SK-N-SH (cell line): Measurements from ENCODE around the gene PKNOX2.

Experiments used
- CHD2 ChIP-seq: fragments of 150-350 bp; IDR thresholded peaks from 2 replicates; pipeline ENCODE4 v1.6.1; 2018; ENCODE audit warnings: low read length; ENCODE audit not compliant: partially characterized antibody
- CTCF ChIP-seq: fragments of 200-600 bp; sonication (generic); IDR thresholded peaks from 2 replicates; pipeline ENCODE4 v1.6.1; 2017; ENCODE audit warnings: antibody characterized with exemption, mild to moderate bottlenecking, moderate library complexity
- MAX ChIP-seq: IDR thresholded peaks from 2 replicates; pipeline ENCODE4 v1.4.0; 2012; ENCODE audit warnings: low read depth
- PBX3 ChIP-seq: IDR thresholded peaks from 2 replicates; pipeline ENCODE4; 2012
- POLR2AphosphoS5 ChIP-seq: IDR thresholded peaks from 2 replicates; pipeline ENCODE4 v1.6.1; 2012; ENCODE audit warnings: low read depth, low read length
- SIN3A ChIP-seq: IDR thresholded peaks from 2 replicates; pipeline ENCODE4 v1.6.1; 2012; ENCODE audit warnings: low read depth, mild to moderate bottlenecking, low read length, moderate library complexity, borderline replicate concordance

- no peak for TF ChIP-seq CTCF
- no peak for TF ChIP-seq PBX3
- no peak for TF ChIP-seq CHD2
- TF ChIP-seq POLR2AphosphoS5, result no peak
- no peak for TF ChIP-seq MAX
- no peak for TF ChIP-seq SIN3A
Observed at GRCh38 chr11:125280646-125281045, 116.1 kb downstream of the PKNOX2 start.
